ENCODE measurements around the gene TMEM14B.
"Not testable (repeated sequence)": the region's sequence is repeated elsewhere in the genome, so short reads cannot be mapped to it uniquely, and the experiment has no call there.

TMEM14B gene

DNA sequence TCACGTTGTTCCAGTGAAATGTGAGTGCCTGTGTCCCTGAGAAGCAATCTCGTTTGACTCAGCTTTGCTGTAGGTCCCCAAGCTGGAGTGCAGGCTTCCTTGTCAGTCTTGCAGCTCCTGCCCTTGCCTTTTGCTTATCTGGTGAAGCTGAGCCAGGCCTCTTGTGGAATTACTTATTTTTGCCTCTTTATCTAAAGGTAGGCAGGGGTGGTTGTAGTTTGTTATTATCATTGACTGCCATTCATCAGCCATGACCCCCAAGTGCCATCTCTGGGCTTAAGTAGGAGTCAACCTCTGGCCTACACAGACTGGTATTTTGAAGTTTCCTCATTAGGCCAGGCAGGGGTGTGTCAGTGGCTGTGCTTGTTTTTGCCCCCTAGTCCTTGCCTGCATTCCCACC, 2.1 kb downstream of the TMEM14B start:
- no peak for DNase-seq

DNA sequence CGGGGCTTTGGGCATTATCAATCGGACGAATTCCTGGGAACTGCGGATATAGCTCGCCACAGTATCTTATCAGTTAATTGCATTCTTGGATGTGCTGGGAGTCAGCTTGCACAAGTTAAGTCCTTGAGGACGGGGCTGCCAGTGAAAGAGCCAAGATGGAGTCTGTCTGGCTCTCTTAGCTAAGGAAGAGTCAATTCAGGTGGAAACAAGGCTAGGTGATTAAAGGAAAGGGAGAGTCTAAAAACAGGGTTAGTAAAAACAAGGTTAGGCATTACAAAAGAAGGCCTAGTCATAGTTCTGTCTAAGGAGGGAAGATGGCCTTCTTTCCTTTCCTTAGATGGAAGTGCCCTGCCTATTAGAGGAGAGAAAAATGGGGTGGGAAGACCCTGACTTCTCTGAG, 3.0 kb downstream of the TMEM14B start:
- DNase-seq = not testable (repeated sequence)

DNA sequence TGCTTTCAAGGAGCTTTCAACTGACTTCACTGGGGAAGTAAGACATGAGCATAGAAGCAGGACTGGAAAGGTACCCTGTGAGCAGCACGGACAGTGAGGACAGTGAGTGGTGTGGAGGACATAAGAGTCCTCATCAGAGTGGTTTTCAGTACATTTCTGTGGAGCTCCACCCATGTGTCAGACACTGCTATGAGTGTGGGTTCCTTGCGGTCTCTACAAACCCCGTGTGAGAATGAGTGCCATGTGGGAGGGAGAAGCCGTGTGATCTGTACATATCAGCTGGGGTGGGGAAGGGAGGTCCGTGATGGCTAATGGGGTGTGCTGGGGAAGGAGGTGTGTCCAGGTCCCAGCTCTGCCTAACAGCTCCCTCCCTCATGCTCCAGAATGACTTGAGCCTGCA, 4.2 kb downstream of the TMEM14B start:
- DNase-seq = not testable (repeated sequence)

DNA sequence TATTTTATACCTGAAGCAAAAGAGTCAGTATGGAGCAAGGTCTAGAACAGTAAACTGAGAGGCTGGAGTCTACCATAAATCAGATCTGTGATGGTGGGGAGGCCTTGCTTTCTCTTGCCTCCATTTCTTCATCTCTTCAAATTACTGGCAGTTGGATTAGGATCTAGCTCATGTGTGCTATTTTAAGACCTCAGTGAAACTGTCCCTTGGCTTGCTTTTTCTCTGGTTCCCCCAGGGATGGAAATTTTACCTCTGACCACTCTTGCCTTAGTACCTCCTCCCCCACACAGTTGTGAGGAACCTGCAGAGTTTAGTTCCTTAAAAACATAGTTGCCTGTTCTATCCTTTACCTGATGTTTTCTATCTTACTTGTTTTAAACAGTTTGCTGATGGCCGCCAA, 8.5 kb downstream of the TMEM14B start:
- no peak for DNase-seq

DNA sequence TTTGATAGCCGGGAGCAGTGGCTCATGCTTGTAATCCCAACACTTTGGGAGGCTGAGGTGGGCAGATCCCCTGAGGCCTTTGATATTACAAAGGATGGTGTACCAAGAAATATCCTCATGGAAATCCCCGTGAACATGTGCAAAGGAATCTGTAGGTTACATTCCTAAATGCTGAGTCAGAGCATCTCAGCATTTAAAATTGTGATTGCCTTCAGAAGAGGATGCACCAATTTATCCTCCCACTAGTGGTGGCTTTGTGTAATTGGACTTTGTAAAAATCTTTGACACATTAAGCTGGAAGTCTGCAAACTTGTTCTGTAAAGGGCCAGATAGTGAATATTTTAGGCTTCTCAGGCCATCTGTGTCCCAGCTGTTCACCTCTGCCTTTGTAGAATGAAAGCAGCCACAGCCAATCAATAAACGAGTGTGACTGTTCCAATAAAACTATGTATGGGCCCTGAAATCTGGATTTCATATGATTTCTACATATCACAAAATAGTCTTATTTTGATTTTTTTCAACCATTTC, 11.8 kb downstream of the TMEM14B start:
- DNase-seq = no peak

DNA sequence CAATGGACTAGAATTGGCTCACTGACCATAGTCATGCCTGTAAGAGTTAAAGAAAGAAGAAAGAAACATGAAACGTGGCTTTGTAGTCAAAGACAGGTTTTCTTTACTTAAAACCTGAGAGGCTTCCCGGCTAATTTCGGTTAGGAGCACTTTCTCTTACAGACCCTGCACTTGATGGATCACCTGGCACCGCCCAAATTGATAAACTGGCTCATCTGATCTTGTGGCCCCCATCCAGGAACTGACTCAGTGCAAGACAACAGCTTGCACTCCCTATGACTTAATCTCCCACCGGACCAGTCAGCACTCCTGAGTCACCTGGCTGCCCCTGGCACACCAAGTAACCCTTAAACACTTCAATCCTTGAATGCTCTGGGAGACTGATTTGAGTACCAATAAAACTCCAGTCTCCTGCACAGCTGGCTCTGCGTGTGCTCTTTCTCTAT, 12.3 kb downstream of the TMEM14B start:
- no peak for DNase-seq

DNA sequence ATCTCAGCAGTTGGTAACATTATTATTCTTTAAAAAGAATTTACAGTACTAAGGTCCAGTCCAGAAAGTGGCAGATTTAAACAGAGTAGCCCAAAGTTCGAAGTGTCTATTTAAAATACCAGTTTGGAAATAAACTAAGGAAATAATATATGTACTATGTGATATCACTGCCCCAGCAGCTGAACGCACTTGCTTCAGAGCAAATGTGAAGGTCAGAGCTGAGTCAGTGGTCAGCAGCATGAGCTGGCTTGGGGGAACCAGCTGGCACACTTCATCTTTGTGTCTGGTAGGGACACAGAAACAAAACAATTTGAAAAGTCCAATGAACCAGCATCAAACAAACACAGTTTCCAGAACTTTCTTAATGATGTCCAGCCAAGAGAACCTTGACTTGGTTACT, 15.4 kb downstream of the TMEM14B start:
- no peak for DNase-seq

DNA sequence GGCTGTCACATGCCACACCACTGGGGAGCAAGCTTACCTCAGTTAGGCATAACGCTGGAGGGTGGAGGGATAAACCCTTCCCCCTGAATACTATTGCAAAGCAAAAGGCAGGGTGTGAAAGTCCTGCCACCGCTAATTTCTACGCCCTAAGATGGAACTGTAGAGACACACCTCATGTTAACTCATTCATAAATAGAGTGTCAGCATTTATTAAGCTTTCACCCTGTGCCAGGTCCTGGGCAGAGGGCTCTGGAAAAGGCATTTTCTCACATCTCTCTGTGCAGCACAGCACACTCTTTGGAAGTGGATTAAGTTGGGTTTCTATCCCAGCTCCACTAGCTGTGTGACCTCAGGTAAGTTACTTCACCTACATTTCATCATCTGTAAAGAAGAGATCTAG, 21.8 kb downstream of the TMEM14B start:
- no peak for DNase-seq

DNA sequence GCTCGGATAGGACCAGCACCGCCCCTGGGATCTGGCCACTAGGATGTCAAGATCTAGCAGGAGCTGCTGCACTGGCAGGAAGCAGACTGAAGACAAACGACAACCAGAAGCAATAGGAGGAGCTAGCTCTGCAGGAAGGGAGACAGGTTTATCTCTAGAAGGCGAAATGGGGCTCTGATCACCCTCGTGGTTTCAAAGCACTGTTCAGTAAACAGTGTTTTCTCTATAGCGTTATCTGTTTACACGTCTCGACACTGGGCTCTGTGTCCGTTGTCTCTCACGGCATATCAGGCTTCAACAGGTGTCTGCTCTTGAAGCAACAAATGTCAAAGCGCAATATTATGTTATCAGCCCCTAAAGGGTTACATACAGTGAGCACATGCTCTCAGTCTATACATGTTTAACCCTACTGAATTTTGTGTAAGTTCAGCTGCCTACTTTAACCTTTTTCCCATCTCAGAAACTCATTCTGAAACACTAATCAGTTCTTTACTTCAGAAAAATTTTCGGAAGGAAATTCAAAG, 23.8 kb downstream of the TMEM14B start:
- no peak for DNase-seq

DNA sequence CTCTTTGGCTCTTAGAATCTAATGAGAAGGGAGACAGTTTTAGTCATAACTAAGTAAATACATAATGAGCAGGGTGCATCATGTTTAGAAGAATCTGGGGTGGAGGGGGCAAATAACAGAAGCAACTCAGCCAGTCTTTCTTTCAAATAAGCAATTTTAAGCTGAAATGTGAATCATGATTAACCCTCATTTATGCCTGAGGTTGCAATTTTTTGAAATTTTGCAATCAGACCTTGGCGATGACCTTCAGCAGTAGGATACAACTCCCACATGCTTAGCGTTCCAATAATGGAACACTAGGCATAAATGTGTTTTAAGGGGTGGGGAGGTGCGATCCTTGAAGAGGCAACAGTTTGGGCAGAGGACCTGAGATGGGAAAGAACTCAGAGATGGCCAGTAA, 30.6 kb downstream of the TMEM14B start:
- DNase-seq = no peak

DNA sequence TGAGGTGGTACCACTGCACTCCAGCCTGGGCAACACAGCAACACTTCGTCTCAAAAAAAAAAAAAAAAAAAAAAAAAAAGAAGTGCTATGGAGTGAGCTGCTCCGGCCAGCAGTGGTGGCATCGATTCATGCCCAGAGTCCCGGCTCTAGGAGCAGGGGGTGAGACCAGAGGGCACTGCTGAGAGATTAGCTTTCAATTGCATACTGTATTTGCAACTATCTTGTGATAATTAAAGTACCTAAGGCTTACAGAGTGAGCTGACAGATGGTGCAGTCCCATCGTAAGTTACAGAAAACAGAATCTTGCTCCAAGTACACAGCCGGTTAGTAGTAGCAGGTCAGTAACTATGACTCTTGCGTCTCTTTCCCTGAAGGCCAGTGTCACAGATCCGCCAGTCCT, 31.5 kb downstream of the TMEM14B start:
- DNase-seq = no peak

DNA sequence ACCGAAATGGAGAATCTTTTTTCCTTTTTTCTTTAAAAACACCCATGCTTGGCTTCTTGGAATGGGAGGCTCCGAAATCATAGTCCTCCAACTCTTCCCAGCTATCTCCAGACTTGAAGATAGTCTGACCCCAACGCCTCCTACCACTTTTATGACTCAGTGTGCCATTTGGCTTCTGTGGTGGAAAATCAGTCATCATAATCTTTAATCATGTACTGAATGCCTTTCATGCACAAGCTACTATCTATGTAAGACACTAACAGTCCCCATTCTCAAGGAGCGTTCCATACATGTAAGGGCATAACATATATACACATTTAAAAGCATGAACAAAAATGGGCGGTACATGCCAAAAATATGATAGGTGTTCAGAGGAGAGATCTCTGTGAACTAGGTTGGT, 44.1 kb downstream of the TMEM14B start:
- no peak for DNase-seq

DNA sequence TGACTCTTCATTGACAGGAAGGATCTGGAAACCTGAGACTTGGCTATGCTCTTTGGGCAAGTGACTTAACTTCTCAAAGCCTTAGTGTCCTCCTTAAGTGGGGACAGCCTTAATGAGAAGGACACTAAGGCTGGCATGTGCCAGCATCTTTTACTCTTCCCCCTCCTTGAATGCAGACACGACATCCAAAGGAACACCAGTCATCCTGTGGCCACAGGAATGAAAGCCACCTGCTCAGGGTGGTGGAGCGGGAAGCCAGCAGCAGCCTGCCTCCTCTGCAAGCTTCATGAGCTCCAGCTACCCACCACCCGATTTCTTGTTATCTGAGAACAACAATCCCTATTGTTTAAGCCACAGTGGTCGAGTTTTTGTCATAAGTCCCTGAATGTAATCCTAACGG, 44.5 kb downstream of the TMEM14B start:
- DNase-seq = no peak

DNA sequence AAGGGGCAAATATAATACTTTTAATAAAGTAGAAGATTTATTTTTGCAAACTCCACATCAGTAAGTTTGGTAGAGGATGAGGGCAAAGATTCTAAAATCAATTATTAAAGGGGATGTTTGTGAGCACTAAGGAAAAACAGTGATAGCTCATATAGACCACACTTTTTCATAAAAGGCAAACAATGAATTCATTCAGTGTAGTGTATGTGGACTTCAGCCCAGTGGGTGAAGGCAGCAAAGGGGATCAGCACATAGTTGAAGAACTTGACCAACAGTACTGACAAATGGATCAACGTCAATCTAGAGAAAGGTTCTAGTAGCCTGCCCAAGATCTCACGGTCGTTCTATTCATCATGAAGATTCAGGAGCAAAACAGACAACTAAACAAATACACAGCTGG, 45.4 kb downstream of the TMEM14B start:
- DNase-seq = no peak

DNA sequence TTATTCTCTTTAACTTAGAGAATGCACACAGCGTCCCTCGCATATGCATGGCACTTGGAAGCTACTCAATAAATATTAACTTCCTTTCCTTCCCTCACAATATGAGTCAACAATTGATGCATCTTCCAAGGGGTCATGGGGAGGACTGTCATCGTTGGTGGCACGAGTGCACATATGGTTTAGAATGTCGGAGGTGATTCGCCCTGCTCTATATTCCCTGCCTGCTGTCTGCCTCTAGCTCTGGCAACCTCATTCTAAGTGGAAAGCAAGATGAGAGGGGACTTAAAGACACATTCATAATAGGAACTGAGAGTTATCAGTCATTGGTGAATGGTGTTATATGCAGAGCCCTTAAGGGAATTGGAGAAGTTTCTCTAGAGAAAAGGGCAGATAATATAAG, 46.1 kb downstream of the TMEM14B start:
- no peak for DNase-seq

DNA sequence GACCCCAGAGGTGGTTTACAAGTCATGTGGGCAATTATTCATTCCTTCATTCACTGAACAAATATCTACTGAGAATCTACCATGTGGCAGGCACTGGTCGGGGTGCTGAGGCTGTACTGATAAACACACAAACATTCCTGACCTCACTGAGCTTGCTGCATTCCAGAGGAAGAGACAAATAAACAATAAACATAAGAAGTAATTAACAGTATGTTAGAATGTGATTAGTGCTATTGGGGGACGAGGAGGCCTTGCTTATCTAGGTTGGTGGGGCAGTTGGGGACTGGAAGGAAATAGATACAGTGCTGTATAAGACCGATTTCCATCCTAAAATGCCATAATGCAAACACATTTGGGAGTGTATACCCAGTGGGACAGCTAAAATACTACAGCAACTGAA, 46.6 kb downstream of the TMEM14B start:
- no peak for DNase-seq

DNA sequence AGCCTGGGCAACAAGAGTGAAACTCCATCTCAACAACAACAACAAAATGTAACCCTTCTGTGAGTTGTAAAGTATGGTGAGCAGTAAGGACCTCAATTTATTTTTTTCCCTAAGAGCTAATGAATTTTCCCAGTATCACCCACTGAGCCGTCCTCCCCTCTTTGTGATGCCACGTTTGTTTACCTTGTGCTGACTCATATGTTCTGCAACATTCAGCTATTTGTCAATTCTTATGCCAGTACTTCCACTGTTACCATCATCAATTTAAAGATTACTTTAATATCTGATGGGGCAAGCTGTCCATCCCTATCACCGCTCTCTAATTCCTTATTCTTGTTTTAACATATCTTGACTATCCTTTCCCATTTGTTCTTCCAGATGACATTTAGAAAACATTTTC, 53.2 kb downstream of the TMEM14B start:
- DNase-seq = no peak

DNA sequence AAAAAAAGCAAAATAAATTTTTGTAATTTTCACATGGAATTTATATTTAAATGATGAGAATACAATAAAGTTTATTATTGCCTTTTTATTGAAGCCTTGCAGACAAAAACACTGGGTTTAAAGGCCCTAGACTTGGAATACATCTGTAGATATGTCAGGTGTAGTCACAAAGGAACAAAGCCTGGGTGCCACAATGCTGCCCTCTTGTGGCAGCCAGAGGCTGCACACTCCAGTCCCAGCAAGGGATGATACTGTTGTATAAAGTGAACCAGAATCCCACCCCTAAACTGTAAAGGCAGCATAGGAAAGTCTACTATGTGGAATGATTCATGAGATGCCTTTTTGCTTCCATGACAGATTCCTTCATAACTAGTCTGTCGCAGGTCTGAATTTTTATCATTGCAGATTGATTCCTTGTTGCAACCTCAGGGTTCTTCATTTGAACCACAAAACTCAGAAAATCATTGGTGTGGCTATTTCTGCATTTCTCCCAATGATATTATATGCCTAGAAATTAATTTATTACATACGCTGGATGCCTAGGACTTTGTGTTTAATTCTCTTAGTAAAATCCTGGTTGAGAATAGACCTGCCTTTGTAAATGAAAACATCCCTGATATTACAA, 53.7 kb downstream of the TMEM14B start:
- DNase-seq = no peak
